Myometrial cell (primary cell): Measurements from ENCODE around the gene RBM8A. TPM values are rescaled to one million over a fixed set of nuclear protein-coding genes. Genes with fewer than 3 reads are reported as not detected.

Experiments used
- total RNA-seq: library from RNA; depleted of rRNA; stranded (reverse); fragments of >200 nt; gene quantifications from 2 replicates; pipeline ENCODE4 v1.2.3, GENCODE V29; 2015

Gene RBM8A
- total RNA-seq = 131 and 151 TPM in 2 replicates

GRCh38 chr1:145927063-145927886, at the start of gene RBM8A:
TSS of gene RBM8A (minus strand) at chr1:145927484. CDS start at chr1:145927426, 58 bp downstream.

DNA sequence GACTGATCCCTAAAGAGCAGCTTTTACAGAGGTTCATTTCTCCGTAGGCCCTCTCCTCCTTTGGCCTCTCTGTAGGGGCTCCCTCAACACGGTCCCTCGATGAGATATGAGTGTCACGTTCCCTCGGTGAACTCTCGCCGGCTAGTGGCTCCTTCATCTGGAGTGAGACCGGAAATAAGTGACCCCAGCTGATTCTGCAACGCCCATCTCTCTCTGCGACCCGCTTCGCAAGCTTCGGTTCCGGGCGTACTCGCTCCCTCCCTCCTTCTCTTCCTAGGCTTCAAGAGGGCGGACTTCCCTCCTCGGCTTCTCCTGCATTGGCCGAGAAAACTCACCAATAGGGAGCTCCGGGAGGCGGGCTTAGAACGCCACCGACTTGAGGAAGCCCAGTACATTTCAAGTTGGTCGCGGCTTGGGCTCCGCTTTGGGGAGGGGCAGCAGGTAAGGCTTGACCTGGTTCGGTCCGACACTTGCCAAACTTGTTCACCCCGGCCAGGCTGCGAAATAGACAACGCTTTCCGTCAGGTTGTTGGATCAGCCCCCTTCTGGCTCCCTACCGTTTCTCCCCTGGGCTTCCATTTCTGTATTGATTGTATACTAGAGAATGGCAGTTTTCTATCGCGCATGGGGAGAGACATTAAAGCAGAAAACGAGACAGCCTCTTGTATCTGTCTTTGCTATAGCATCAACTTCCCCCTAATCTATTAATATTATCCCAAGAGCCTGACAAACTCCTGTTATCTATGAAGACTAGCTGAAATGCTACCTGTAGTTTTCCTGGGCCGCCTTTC, 37.2 kb upstream of the RBM8A start, which contains the start of the genes ANKRD34A and POLR3GL:
TSS of gene ANKRD34A (minus strand) at position 248 of the 791 bp plus-strand sequence. CDS start 2,816 bp downstream, outside the sequence.
TSS of gene POLR3GL (plus strand) at position 363 of the 791 bp plus-strand sequence. CDS start 10,176 bp downstream, outside the sequence.

DNA sequence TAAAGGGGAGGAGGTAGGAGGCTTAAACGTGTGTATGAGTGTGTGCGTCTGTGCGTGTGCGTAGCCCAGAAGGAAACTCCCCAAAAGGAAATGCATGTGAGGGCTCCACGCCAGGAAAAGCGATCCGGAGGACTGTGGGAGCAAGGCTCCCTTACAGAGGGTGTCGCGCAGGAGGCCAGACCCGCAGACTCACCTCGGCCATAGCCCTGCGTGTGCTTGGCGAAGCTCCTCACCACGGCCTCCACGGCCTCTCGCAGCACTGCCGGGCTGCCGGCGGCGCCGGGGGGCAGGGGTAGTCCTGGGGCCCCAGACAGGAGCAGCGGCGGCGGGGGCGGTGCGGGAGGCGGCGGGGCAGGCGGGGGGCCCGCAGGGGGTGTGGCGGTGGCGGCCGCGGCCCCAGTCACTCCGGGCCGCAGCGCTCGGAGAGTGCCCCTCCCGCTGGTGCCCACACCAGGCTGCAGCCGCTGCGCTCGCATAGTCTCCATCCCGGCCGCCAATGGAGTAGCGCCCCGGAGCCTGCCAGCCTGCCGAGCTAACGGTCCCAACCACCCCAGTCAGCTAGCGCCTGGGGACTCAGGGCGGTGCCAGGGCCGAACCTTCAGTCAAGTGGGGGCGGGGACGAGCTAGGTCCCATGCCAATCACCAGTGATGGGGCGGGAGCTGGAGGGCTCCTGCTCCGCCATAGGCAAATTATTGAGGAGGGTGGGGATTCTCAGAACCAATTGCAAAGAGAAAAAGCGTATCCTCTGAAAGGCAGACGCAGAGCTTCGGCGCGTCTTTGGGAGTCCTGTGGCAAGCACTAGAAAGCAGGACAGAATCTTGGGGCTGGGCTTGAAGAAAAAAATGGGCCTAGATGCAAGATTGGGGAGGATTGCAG, 30.4 kb upstream of the RBM8A start, which contains the start of gene LIX1L:
TSS of gene LIX1L (minus strand) at position 575 of the 877 bp plus-strand sequence. CDS start at position 485, 90 bp downstream.

GRCh38 chr1:145918144-145918991, 8.9 kb downstream of the RBM8A start, which contains the start of gene PEX11B:
TSS of gene PEX11B (minus strand) at chr1:145918717. CDS start at chr1:145918688, 29 bp downstream.

DNA sequence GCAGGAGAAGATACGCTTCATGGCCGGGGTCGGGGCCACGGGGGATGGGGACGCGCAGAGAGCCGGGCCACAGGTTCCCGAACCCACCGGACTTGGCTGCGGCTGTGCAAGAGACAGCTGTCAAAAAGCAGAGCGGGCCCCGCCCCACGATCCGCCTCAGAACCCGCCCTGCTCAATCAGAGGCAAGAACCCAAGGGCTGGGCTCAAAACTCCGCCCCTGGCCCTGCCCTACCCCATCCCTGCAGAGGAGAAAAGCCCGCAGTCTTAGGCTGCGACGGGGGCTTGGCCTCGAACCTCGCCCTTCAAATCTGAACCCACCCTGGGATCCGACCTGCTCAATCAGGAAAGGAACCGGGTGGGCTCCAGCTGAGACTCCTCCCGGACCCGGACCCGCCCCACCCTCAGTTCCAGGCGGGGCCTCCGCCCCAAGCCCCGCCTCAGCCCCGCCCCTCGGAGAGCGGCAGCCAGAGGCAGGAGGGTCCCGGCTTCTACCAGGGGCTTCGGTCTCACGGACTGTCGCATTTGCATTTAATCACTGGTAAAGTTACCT, 41.5 kb downstream of the RBM8A start, which contains the start of gene ANKRD35:
TSS of gene ANKRD35 (minus strand) at position 129 of the 550 bp plus-strand sequence. CDS start at position 21, 108 bp downstream.

Other genes with a start within 250 kb of the RBM8A start
- 0.53 and 2.0 TPM in 2 replicates for gene PDZK1, start 220.1 kb downstream of the RBM8A start, total RNA-seq
- gene CD160, start 208.0 kb downstream of the RBM8A start, total RNA-seq = not detected in 2 replicates
- gene RNF115, start 103.4 kb downstream of the RBM8A start, total RNA-seq = 9.5 and 9.7 TPM in 2 replicates
- 42.5 and 47.0 TPM in 2 replicates for gene POLR3C, start 103.3 kb downstream of the RBM8A start, total RNA-seq
- 7.3 and 10.1 TPM in 2 replicates for gene NUDT17, start 81.9 kb downstream of the RBM8A start, total RNA-seq
- gene PIAS3, start 68.4 kb downstream of the RBM8A start, total RNA-seq = 32.8 and 34.3 TPM in 2 replicates
- 4.8 and 5.5 TPM in 2 replicates for gene ANKRD35, start 41.6 kb downstream of the RBM8A start, total RNA-seq
- gene ITGA10, start 17.4 kb downstream of the RBM8A start, total RNA-seq = 3.5 and 6.3 TPM in 2 replicates
- 28.0 and 43.2 TPM in 2 replicates for gene PEX11B, start 8.8 kb downstream of the RBM8A start, total RNA-seq
- 25.9 and 34.0 TPM in 2 replicates for gene LIX1L, start 30.5 kb upstream of the RBM8A start, total RNA-seq
- gene ANKRD34A, start 37.1 kb upstream of the RBM8A start, total RNA-seq = 1.1 and 6.1 TPM in 2 replicates
- gene POLR3GL, start 37.2 kb upstream of the RBM8A start, total RNA-seq = 25.9 and 33.2 TPM in 2 replicates
- gene TXNIP, start 69.1 kb upstream of the RBM8A start, total RNA-seq = 197 and 207 TPM in 2 replicates
- not detected in 2 replicates for gene HJV, start 94.3 kb upstream of the RBM8A start, total RNA-seq
- 0.58 and 1.1 TPM in 2 replicates for gene NBPF10, start 217.3 kb upstream of the RBM8A start, total RNA-seq